Activated CD8-positive, alpha-beta memory T cell treated with anti-CD3 and anti-CD28 coated beads, Interleukin-2, amount 50 U/mL, for 1 hour (primary cell): ENCODE results near the gene CENPF.

Experiments used
- DNase-seq: peaks from one replicate; pipeline ENCODE4 v3.0.0-alpha.2; 2020; ENCODE audit errors: extremely low read depth

CENPF gene

DNA sequence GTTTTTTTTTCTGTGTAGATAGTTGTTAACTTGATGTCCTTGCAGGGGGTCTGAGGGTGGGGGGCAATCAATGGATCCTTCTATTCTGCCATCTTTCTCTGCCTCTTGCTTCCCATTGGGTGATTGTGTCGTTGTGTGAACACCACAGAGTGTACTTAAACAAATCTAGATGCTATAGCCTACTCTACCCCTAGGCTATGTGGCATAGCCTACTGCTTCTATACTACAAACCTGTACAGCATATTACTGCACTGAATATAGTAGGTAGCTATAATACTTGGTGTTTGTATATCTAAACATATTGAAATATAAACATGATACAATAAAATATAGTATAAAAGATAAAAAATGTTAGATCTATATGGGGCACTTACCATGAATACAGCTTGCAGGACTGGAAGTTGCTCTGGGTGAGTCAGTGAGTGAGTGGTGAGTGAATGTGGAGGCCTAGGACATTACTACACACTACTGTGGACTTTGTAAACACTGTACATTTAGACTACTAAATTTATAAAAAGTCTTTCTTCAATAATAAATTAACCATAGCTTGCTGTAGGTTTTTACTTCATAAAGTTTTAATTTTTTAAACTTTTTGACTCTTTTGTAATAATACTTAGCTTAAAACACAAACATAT is 105.4 kb downstream of the CENPF start:
- DNase-seq: no peak

DNA sequence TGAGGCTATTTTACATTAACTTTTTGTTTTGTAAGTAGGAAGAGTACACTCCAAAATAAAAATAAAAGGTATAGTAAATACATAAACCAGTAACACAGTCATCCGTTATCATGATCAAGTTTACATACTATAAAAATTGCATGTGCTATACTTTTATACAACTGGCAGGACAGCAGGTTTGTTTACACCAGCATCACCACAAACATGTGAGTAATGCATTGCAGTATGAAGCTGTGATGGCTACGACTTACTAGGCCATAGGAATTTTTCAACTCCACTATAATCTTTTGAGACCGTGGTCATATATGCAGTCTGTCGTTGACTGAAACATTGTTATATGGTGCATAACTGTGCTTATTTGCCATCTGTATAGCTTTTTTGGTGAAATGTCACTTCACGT is 106.2 kb downstream of the CENPF start:
- no peak for DNase-seq

DNA sequence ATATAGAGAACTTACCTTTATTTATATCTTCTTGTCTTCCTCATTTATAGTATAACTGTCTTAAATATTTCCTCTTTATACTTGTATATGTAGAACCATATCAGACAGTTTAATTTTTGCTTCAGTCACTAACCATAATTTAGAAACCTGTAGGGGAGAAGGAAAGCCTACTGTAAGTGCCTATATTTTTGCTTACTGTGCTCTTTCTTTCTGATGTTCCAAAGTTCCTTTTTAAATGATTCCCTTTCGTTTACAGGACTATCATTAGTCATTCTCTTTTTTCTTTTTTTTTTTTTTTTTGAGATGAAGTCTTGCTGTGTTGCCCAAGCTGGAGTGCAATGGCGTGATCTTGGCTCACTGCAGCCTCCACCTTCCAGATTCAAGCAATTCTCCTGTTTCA is 109.7 kb downstream of the CENPF start:
- no peak for DNase-seq
